HEK293 (cell line): ENCODE data around the gene PKN3.

Experiments
- GLI4 ChIP-seq: fragments of 450-650 bp; formaldehyde crosslinking; IDR thresholded peaks from 2 replicates; pipeline ENCODE4 v1.5.1; 2016; ENCODE audit warnings: missing biosample characterization, missing genetic modification characterization
- HIC1 ChIP-seq: fragments of 450-650 bp; formaldehyde crosslinking; IDR thresholded peaks from 2 replicates; pipeline ENCODE4 v1.5.1; 2016; ENCODE audit warnings: missing biosample characterization, missing genetic modification characterization
- HOXA7 ChIP-seq: sonication (generic); formaldehyde crosslinking; IDR thresholded peaks from 2 replicates; pipeline ENCODE4 v1.8.1; 2022; ENCODE audit warnings: missing genetic modification reagents, borderline replicate concordance
- MEIS1 ChIP-seq: sonication (generic); formaldehyde crosslinking; IDR thresholded peaks from 2 replicates; pipeline ENCODE4 v1.8.1; 2022; ENCODE audit warnings: missing genetic modification reagents, mild to moderate bottlenecking, borderline replicate concordance
- PATZ1 ChIP-seq: fragments of 450-650 bp; formaldehyde crosslinking; IDR thresholded peaks from 2 replicates; pipeline ENCODE4 v1.5.1; 2016; ENCODE audit warnings: missing biosample characterization, missing genetic modification characterization
- PRDM4 ChIP-seq: fragments of 450-650 bp; formaldehyde crosslinking; IDR thresholded peaks from 2 replicates; pipeline ENCODE4 v1.5.1; 2017; ENCODE audit warnings: missing biosample characterization, missing genetic modification characterization
- SP3 ChIP-seq: fragments of 450-650 bp; formaldehyde crosslinking; IDR thresholded peaks from 2 replicates; pipeline ENCODE4 v1.5.1; 2016; ENCODE audit warnings: missing biosample characterization, missing genetic modification characterization
- SP7 ChIP-seq: fragments of 450-650 bp; formaldehyde crosslinking; IDR thresholded peaks from 2 replicates; pipeline ENCODE4 v1.5.1; 2016; ENCODE audit warnings: missing biosample characterization, missing genetic modification characterization
- YY2 ChIP-seq: fragments of 450-650 bp; formaldehyde crosslinking; IDR thresholded peaks from 2 replicates; pipeline ENCODE4 v1.5.1; 2016; ENCODE audit warnings: missing biosample characterization, missing genetic modification characterization
- ZBTB1 ChIP-seq: fragments of 450-650 bp; formaldehyde crosslinking; IDR thresholded peaks from 2 replicates; pipeline ENCODE4 v1.5.1; 2016; ENCODE audit warnings: missing biosample characterization, missing genetic modification characterization
- ZBTB20 ChIP-seq: fragments of 450-650 bp; formaldehyde crosslinking; IDR thresholded peaks from 2 replicates; pipeline ENCODE4 v1.5.1; 2016; ENCODE audit warnings: missing biosample characterization, missing genetic modification characterization
- ZBTB48 ChIP-seq: fragments of 450-650 bp; formaldehyde crosslinking; IDR thresholded peaks from 2 replicates; pipeline ENCODE4 v1.5.1; 2016; ENCODE audit warnings: missing biosample characterization, missing genetic modification characterization
- ZEB2 ChIP-seq: fragments of 450-650 bp; formaldehyde crosslinking; IDR thresholded peaks from 2 replicates; pipeline ENCODE4 v1.5.1; 2016; ENCODE audit warnings: missing biosample characterization, missing genetic modification characterization
- ZIC2 ChIP-seq: fragments of 450-650 bp; formaldehyde crosslinking; IDR thresholded peaks from 2 replicates; pipeline ENCODE4 v1.5.1; 2016; ENCODE audit warnings: missing biosample characterization, missing genetic modification characterization
- ZNF10 ChIP-seq: fragments of 450-650 bp; formaldehyde crosslinking; IDR thresholded peaks from 2 replicates; pipeline ENCODE4 v1.5.1; 2017; ENCODE audit warnings: missing biosample characterization, missing genetic modification characterization
- ZNF121 ChIP-seq: fragments of 450-650 bp; formaldehyde crosslinking; IDR thresholded peaks from 2 replicates; pipeline ENCODE4 v1.5.1; 2016; ENCODE audit warnings: missing biosample characterization, missing genetic modification characterization
- ZNF155 ChIP-seq: fragments of 450-650 bp; formaldehyde crosslinking; IDR thresholded peaks from 2 replicates; pipeline ENCODE4 v1.5.1; 2016; ENCODE audit warnings: missing biosample characterization, missing genetic modification characterization
- ZNF202 ChIP-seq: fragments of 450-650 bp; formaldehyde crosslinking; IDR thresholded peaks from 2 replicates; pipeline ENCODE4 v1.5.1; 2016; ENCODE audit warnings: missing biosample characterization, missing genetic modification characterization, borderline replicate concordance
- ZNF223 ChIP-seq: fragments of 450-650 bp; formaldehyde crosslinking; IDR thresholded peaks from 2 replicates; pipeline ENCODE4 v1.5.1; 2016; ENCODE audit warnings: missing biosample characterization, missing genetic modification characterization
- ZNF239 ChIP-seq: fragments of 450-650 bp; formaldehyde crosslinking; IDR thresholded peaks from 2 replicates; pipeline ENCODE4 v1.5.1; 2016; ENCODE audit warnings: missing biosample characterization, missing genetic modification characterization
- ZNF423 ChIP-seq: fragments of 450-650 bp; formaldehyde crosslinking; IDR thresholded peaks from 2 replicates; pipeline ENCODE4 v1.5.1; 2016; ENCODE audit warnings: missing biosample characterization, missing genetic modification characterization
- ZNF426 ChIP-seq: fragments of 450-650 bp; formaldehyde crosslinking; IDR thresholded peaks from 2 replicates; pipeline ENCODE4 v1.5.1; 2017; ENCODE audit warnings: missing biosample characterization, missing genetic modification characterization, mild to moderate bottlenecking, inconsistent platforms, moderate library complexity
- ZNF610 ChIP-seq: fragments of 450-650 bp; formaldehyde crosslinking; IDR thresholded peaks from 2 replicates; pipeline ENCODE4 v1.5.1; 2016; ENCODE audit warnings: missing biosample characterization, missing genetic modification characterization, borderline replicate concordance
- ZNF621 ChIP-seq: fragments of 450-650 bp; formaldehyde crosslinking; IDR thresholded peaks from 2 replicates; pipeline ENCODE4 v1.5.1; 2017; ENCODE audit warnings: missing biosample characterization, missing genetic modification characterization
- ZNF629 ChIP-seq: fragments of 450-650 bp; formaldehyde crosslinking; IDR thresholded peaks from 2 replicates; pipeline ENCODE4 v1.5.1; 2017; ENCODE audit warnings: missing biosample characterization, missing genetic modification characterization
- ZNF658 ChIP-seq: fragments of 450-650 bp; formaldehyde crosslinking; IDR thresholded peaks from 2 replicates; pipeline ENCODE4; 2016; ENCODE audit warnings: missing biosample characterization, missing genetic modification characterization
- ZNF747 ChIP-seq: fragments of 450-650 bp; formaldehyde crosslinking; IDR thresholded peaks from 2 replicates; pipeline ENCODE4 v1.5.1; 2016; ENCODE audit warnings: missing biosample characterization, missing genetic modification characterization
- ZNF76 ChIP-seq: fragments of 450-650 bp; formaldehyde crosslinking; IDR thresholded peaks from 2 replicates; pipeline ENCODE4; 2016; ENCODE audit warnings: low read depth, missing biosample characterization, missing genetic modification characterization, borderline replicate concordance
- ZNF776 ChIP-seq: fragments of 450-650 bp; formaldehyde crosslinking; IDR thresholded peaks from 2 replicates; pipeline ENCODE4 v1.5.0; 2017; ENCODE audit warnings: missing biosample characterization, missing genetic modification characterization, borderline replicate concordance
- ZSCAN23 ChIP-seq: fragments of 450-650 bp; formaldehyde crosslinking; IDR thresholded peaks from 2 replicates; pipeline ENCODE4 v1.5.1; 2016; ENCODE audit warnings: missing biosample characterization, missing genetic modification characterization
- ZSCAN5A ChIP-seq: fragments of 450-650 bp; formaldehyde crosslinking; IDR thresholded peaks from 2 replicates; pipeline ENCODE4 v1.5.1; 2016; ENCODE audit warnings: missing biosample characterization, missing genetic modification characterization
- TF ChIP-seq, protein P1 (sequence below): fragments of 450-650 bp; formaldehyde crosslinking; IDR thresholded peaks from 2 replicates; pipeline ENCODE4 v1.5.1; 2016; ENCODE audit warnings: missing biosample characterization, missing genetic modification characterization, low read depth

PKN3 gene

DNA sequence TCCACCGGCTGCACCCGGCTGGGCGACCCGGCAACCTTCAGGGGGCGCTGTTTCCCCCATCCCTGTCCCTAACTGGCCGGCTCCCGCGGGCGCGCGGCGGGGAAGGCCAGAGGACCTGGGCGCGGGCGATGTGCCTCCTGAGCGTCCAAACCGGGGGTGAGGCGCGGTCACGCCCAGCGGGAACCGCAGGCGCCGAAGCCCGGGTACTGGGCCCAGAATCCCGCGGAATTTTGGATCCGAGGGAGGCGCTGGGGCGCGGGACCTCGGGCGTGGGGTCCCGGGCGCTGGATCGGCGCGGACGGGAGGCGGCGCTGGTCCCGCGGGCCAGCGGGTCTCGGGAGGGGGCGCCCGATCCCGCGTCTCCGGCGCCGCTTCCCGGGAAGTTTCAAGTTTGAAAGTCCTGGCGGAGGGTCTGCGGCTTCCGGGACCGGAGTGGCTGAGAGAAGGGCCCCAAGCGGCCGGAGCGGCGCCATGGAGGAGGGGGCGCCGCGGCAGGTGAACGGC lies at the start of gene PKN3 (continued):
- TF ChIP-seq GLI4 (tag by site-specific recombination), result no peak
- no peak for TF ChIP-seq SP3 (tag by site-specific recombination)
- peak; percentile 59; the same call in 1 of the 2 replicates for TF ChIP-seq ZNF610 (tag by site-specific recombination)
- peak; percentile 87 for TF ChIP-seq ZBTB48 (tag by site-specific recombination)
- 0 out of 2 replicates have a peak, but pooled peaks have one; percentile 34 for TF ChIP-seq ZNF423 (tag by site-specific recombination)
- no peak for TF ChIP-seq ZNF621 (tag by site-specific recombination)
- TF ChIP-seq ZNF239 (tag by site-specific recombination), result no peak
- no peak; the same call in 1 of the 2 replicates for TF ChIP-seq HIC1
- TF ChIP-seq ZNF223 (tag by site-specific recombination), result no peak
- no peak for TF ChIP-seq ZNF155 (tag by site-specific recombination)
- peak; percentile 11; the same call in 1 of the 2 replicates for TF ChIP-seq MEIS1 (CRISPR knock-in tag)
- 0 out of 2 replicates have a peak, but pooled peaks have one; percentile 15 for TF ChIP-seq ZNF10 (tag by site-specific recombination)
- no peak for TF ChIP-seq ZNF747 (tag by site-specific recombination)
- no peak for TF ChIP-seq ZNF202
- no peak for TF ChIP-seq ZBTB1 (tag by site-specific recombination)
- no peak for TF ChIP-seq ZNF426
- peak; percentile 96 for TF ChIP-seq ZEB2 (tag by site-specific recombination)
- TF ChIP-seq SP7 (tag by site-specific recombination), result peak; percentile 75; the same call in 1 of the 2 replicates
- peak; percentile 34; the same call in 1 of the 2 replicates for TF ChIP-seq ZNF76
- peak; percentile 35; the same call in 1 of the 2 replicates for TF ChIP-seq PRDM4 (tag by site-specific recombination)
- no peak for TF ChIP-seq ZNF658 (tag by site-specific recombination)
- TF ChIP-seq ZSCAN23, result no peak
- TF ChIP-seq ZNF121 (tag by site-specific recombination), result no peak
- TF ChIP-seq ZIC2, result peak; percentile 84
- TF ChIP-seq PATZ1 (tag by site-specific recombination), result peak; percentile 67
- TF ChIP-seq, protein P1, sequence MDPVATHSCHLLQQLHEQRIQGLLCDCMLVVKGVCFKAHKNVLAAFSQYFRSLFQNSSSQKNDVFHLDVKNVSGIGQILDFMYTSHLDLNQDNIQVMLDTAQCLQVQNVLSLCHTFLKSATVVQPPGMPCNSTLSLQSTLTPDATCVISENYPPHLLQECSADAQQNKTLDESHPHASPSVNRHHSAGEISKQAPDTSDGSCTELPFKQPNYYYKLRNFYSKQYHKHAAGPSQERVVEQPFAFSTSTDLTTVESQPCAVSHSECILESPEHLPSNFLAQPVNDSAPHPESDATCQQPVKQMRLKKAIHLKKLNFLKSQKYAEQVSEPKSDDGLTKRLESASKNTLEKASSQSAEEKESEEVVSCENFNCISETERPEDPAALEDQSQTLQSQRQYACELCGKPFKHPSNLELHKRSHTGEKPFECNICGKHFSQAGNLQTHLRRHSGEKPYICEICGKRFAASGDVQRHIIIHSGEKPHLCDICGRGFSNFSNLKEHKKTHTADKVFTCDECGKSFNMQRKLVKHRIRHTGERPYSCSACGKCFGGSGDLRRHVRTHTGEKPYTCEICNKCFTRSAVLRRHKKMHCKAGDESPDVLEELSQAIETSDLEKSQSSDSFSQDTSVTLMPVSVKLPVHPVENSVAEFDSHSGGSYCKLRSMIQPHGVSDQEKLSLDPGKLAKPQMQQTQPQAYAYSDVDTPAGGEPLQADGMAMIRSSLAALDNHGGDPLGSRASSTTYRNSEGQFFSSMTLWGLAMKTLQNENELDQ (tag by site-specific recombination), result no peak
- no peak for TF ChIP-seq HOXA7 (CRISPR knock-in tag)
- TF ChIP-seq ZNF629 (tag by site-specific recombination), result peak; percentile 61
- no peak for TF ChIP-seq ZNF776 (tag by site-specific recombination)
- TF ChIP-seq ZSCAN5A (tag by site-specific recombination), result 0 out of 2 replicates have a peak, but pooled peaks have one; percentile 69
- TF ChIP-seq YY2 (tag by site-specific recombination), result no peak
- no peak; the same call in 1 of the 2 replicates for TF ChIP-seq ZBTB20
